NT2/D1 (cell line): ENCODE results near the gene CEP97.
"Not testable (repeated sequence)": the region's sequence is repeated elsewhere in the genome, so short reads cannot be mapped to it uniquely, and the experiment has no call there.

Experiments
- SUZ12 ChIP-seq: IDR thresholded peaks from 2 replicates; pipeline ENCODE4 v1.6.1; 2011; ENCODE audit not compliant: insufficient read length, insufficient read depth; ENCODE audit errors: extremely low read depth
- YY1 ChIP-seq: IDR thresholded peaks from 2 replicates; pipeline ENCODE4 v1.6.1; 2011; ENCODE audit not compliant: insufficient read length, insufficient read depth
- ZNF274 ChIP-seq: IDR thresholded peaks from 2 replicates; pipeline ENCODE4 v1.6.1; 2011; ENCODE audit warnings: mild to moderate bottlenecking, low read depth, low read length

GRCh38 chr3:101693540-101693939 is 30.9 kb upstream of the CEP97 start:
- not testable (repeated sequence) for TF ChIP-seq ZNF274, YY1, SUZ12
